Measurements from ENCODE around the gene RPH3AL.

The RPH3AL gene

GRCh38 chr17:332558-333322 lies 19.9 kb downstream of the RPH3AL start:
- no peak overlapping the region for H3K27ac ChIP-seq
- TF ChIP-seq ZFX (IDR thresholded peaks at IDR 0.05; ENCODE audit: borderline replicate concordance) (no peak), CTCF (IDR thresholded peaks at IDR 0.05) (no peak)

- TF ChIP-seq CTCF (IDR thresholded peaks at IDR 0.05) (no peak), ZFX (IDR thresholded peaks at IDR 0.05; ENCODE audit: borderline replicate concordance) (no peak)
- no peak overlapping the region for H3K27ac ChIP-seq
These were observed 20.6 kb downstream of the RPH3AL start for GRCh38 chr17:332023-332422.

- TF ChIP-seq ZFX (IDR thresholded peaks at IDR 0.05; ENCODE audit: borderline replicate concordance), result no peak
- no peak for TF ChIP-seq CTCF (IDR thresholded peaks at IDR 0.05)
- H3K27ac ChIP-seq, result no peak overlapping the region
These were observed 21.5 kb downstream of the RPH3AL start for GRCh38 chr17:330993-331701.

GRCh38 chr17:329784-330420 lies 22.7 kb downstream of the RPH3AL start:
- TF ChIP-seq CTCF (IDR thresholded peaks at IDR 0.05) (no peak), ZFX (IDR thresholded peaks at IDR 0.05; ENCODE audit: borderline replicate concordance) (no peak)
- H3K27ac ChIP-seq, result no peak overlapping the region

GRCh38 chr17:327971-328370 lies 24.6 kb downstream of the RPH3AL start:
- TF ChIP-seq ZFX (IDR thresholded peaks at IDR 0.05; ENCODE audit: borderline replicate concordance) (no peak), CTCF (IDR thresholded peaks at IDR 0.05) (no peak)
- H3K27ac ChIP-seq, result no peak overlapping the region

- no peak overlapping the region for H3K27ac ChIP-seq
- TF ChIP-seq CTCF (IDR thresholded peaks at IDR 0.05) (no peak), ZFX (IDR thresholded peaks at IDR 0.05; ENCODE audit: borderline replicate concordance) (no peak)
These were observed 25.3 kb downstream of the RPH3AL start for GRCh38 chr17:327296-327695.

Measured in 22Rv1 (cell line).